H1 (cell line): ENCODE results near the gene KLHL29. TPM values are rescaled to one million over a fixed set of nuclear protein-coding genes. Genes with fewer than 3 reads are reported as not detected.
A peak's percentile ranks its signal among the peaks of the same experiment; 100 is the strongest.

ENCODE experiments used
- CTCF ChIA-PET: fragments of 300-600 bp; sonication (Branson Sonifier 250); formaldehyde crosslinking; loops from one replicate; lab custom pipeline; 2021; ENCODE audit not compliant: partially characterized antibody; lab: Charles Lee
- POLR2A ChIA-PET: fragments of 300-600 bp; sonication (Branson Sonifier 250); formaldehyde crosslinking; loops from one replicate; lab custom pipeline; 2021; ENCODE audit warnings: inconsistent platforms; ENCODE audit not compliant: partially characterized antibody; lab: Charles Lee
- DNase-seq, 2 experiments: peaks; one replicate each; pipeline versions ENCODE4 v3.0.0 to v3.0.0-alpha.2; 2010 to 2022; ENCODE audit warnings: low spot score in 2 of 2, low read depth in 1 of 2, mixed read lengths in 1 of 2
- FAIRE-seq: peaks from 2 replicates; lab custom pipeline; 2011; peaks lifted over from hg19 to GRCh38; lab: Jason Lieb, UNC
- H2AFZ ChIP-seq: 2 replicates; pipeline ENCODE4 v1.8.1; 2012; ENCODE audit warnings: low read length, inconsistent platforms
- H2AK5ac ChIP-seq: 2 replicates; pipeline ENCODE4 v1.6.1; 2013; ENCODE audit warnings: low read depth, low read length
- H2BK120ac ChIP-seq: replicated peaks from 2 replicates; pipeline ENCODE3; 2013; ENCODE audit warnings: low read depth, low read length, inconsistent platforms
- H2BK12ac ChIP-seq: 2 replicates; pipeline ENCODE4 v1.6.1; 2013; ENCODE audit warnings: low read depth, low read length
- H2BK15ac ChIP-seq: 2 replicates; pipeline ENCODE4 v1.6.1; 2013; ENCODE audit warnings: low read length
- H2BK20ac ChIP-seq: 2 replicates; pipeline ENCODE4 v1.6.1; 2013; ENCODE audit warnings: low read length
- H2BK5ac ChIP-seq: 2 replicates; pipeline ENCODE4 v1.6.1; 2013; ENCODE audit warnings: low read depth, low read length
- H3K14ac ChIP-seq: 2 replicates; pipeline ENCODE4 v1.6.1; 2013; ENCODE audit warnings: inconsistent platforms; ENCODE audit not compliant: insufficient read length
- H3K18ac ChIP-seq: 2 replicates; pipeline ENCODE4 v1.6.1; 2013; ENCODE audit warnings: low read length; ENCODE audit errors: extremely low read depth
- H3K23ac ChIP-seq: 2 replicates; pipeline ENCODE4 v1.6.1; 2013; ENCODE audit warnings: inconsistent platforms; ENCODE audit not compliant: insufficient read length
- H3K23me2 ChIP-seq: 2 replicates; pipeline ENCODE4 v1.6.1; 2013; ENCODE audit warnings: low read depth, low read length
- H3K27ac ChIP-seq: 2 replicates; pipeline ENCODE4 v1.6.1; 2011; ENCODE audit warnings: low read depth, low read length, inconsistent platforms
- H3K27me3 ChIP-seq, 4 experiments: replicated peaks in 1 of 4; 1 replicate in 1 of 4; 2 replicates in 3 of 4; pipeline versions ENCODE4 v1.6.1 to v1.8.1; 2011 to 2013; ENCODE audit warnings: low read length in 3 of 4, mild to moderate bottlenecking in 3 of 4, inconsistent platforms in 2 of 4, mixed read lengths in 2 of 4, moderate library complexity in 1 of 4; ENCODE audit not compliant: control insufficient read depth in 3 of 4, insufficient read depth in 3 of 4; ENCODE audit errors: extremely low read depth in 1 of 4
- H3K36me3 ChIP-seq, 4 experiments: 2 replicates each; pipeline versions ENCODE4 v1.6.1 to v1.8.1; 2011 to 2013; ENCODE audit warnings: mild to moderate bottlenecking in 4 of 4, low read length in 3 of 4, moderate library complexity in 2 of 4, control low read depth in 1 of 4, inconsistent platforms in 1 of 4; ENCODE audit not compliant: insufficient read depth in 4 of 4, control insufficient read depth in 2 of 4
- H3K4ac ChIP-seq: replicated peaks from 2 replicates; pipeline ENCODE3; 2013; ENCODE audit warnings: low read length, low read depth, mixed read lengths, inconsistent platforms; ENCODE audit not compliant: insufficient read length
- H3K4me1 ChIP-seq, 4 experiments: replicated peaks in 1 of 4; 1 replicate in 1 of 4; 2 replicates in 3 of 4; pipeline versions ENCODE4 v1.6.1 to v1.8.1; 2011 to 2013; ENCODE audit warnings: low read length in 3 of 4, inconsistent platforms in 2 of 4, mixed read lengths in 1 of 4; ENCODE audit not compliant: insufficient read depth in 4 of 4, control insufficient read depth in 3 of 4
- H3K4me2 ChIP-seq, 2 experiments: 2 replicates each; pipeline versions ENCODE4 v1.6.1 to v1.8.1; 2011 to 2013; ENCODE audit warnings: low read depth in 2 of 2, low read length in 2 of 2, control low read depth in 1 of 2, inconsistent platforms in 1 of 2, mild to moderate bottlenecking in 1 of 2; ENCODE audit not compliant: insufficient read depth in 1 of 2
- H3K4me3 ChIP-seq, 4 experiments: fragments of 200-600, 300-600 bp in 1 of 4; sonication (generic), shearing (Covaris generic), sonication (Bioruptor Twin) in 1 of 4; 2 replicates each; pipeline versions ENCODE4 v1.5.1 to v1.8.1; 2011 to 2016; ENCODE audit warnings: low read length in 4 of 4, low read depth in 3 of 4, control low read depth in 2 of 4, inconsistent platforms in 2 of 4, mild to moderate bottlenecking in 2 of 4, mixed read lengths in 1 of 4, moderate library complexity in 1 of 4; ENCODE audit not compliant: insufficient read depth in 2 of 4; ENCODE audit errors: extremely low read depth in 1 of 4
- H3K56ac ChIP-seq: replicated peaks from 2 replicates; pipeline ENCODE3; 2013; ENCODE audit warnings: low read depth, mild to moderate bottlenecking, mixed read lengths, low read length, inconsistent platforms; ENCODE audit not compliant: insufficient read length
- H3K79me1 ChIP-seq: 2 replicates; pipeline ENCODE4 v1.6.1; 2013; ENCODE audit warnings: low read depth, low read length, control low read depth
- H3K79me2 ChIP-seq, 2 experiments: 2 replicates each; pipeline versions ENCODE4 v1.6.1 to v1.8.1; 2012 to 2013; ENCODE audit warnings: low read length in 2 of 2, mild to moderate bottlenecking in 2 of 2, inconsistent platforms in 1 of 2; ENCODE audit not compliant: insufficient read depth in 2 of 2, control insufficient read depth in 1 of 2
- H3K9ac ChIP-seq, 4 experiments: replicated peaks in 1 of 4; 1 replicate in 1 of 4; 2 replicates in 3 of 4; pipeline versions ENCODE4 v1.6.1 to v1.8.1; 2011 to 2013; ENCODE audit warnings: low read depth in 3 of 4, low read length in 3 of 4, control low read depth in 2 of 4, mild to moderate bottlenecking in 2 of 4, moderate library complexity in 2 of 4, inconsistent platforms in 1 of 4; ENCODE audit errors: extremely low read depth in 1 of 4
- H3K9me3 ChIP-seq, 2 experiments: 2 replicates each; pipeline versions ENCODE4 v1.6.1 to v1.8.1; 2012 to 2013; ENCODE audit warnings: mild to moderate bottlenecking in 2 of 2, moderate library complexity in 2 of 2, control low read depth in 1 of 2, inconsistent platforms in 1 of 2, low read depth in 1 of 2, low read length in 1 of 2, mixed read lengths in 1 of 2; ENCODE audit not compliant: insufficient read depth in 2 of 2
- H4K20me1 ChIP-seq, 2 experiments: replicated peaks in 1 of 2; 2 replicates each; pipeline versions ENCODE3 to v1.8.1; 2011 to 2013; ENCODE audit warnings: inconsistent platforms in 2 of 2, low read length in 2 of 2, mild to moderate bottlenecking in 1 of 2; ENCODE audit not compliant: insufficient read depth in 2 of 2, control insufficient read depth in 1 of 2
- H4K5ac ChIP-seq: 2 replicates; pipeline ENCODE4 v1.6.1; 2013; ENCODE audit warnings: low read length, low read depth, mixed read lengths, inconsistent platforms; ENCODE audit not compliant: insufficient read length
- H4K8ac ChIP-seq: 2 replicates; pipeline ENCODE4 v1.8.0; 2013; ENCODE audit warnings: mild to moderate bottlenecking, moderate library complexity, low read length, inconsistent platforms; ENCODE audit not compliant: insufficient read depth; ENCODE audit errors: extremely low read depth
- H4K91ac ChIP-seq: replicated peaks from 2 replicates; pipeline ENCODE3; 2013; ENCODE audit warnings: low read length, mixed read lengths, inconsistent platforms; ENCODE audit not compliant: insufficient read length
- ASH2L ChIP-seq: fragments of 200-600, 300-600 bp; sonication (generic); IDR thresholded peaks from one replicate; pipeline ENCODE4 v1.7.1; 2017; ENCODE audit warnings: low read length
- KDM1A ChIP-seq: fragments of 200-600, 300-600 bp; sonication (generic); IDR thresholded peaks from 2 replicates; pipeline ENCODE4 v1.7.1; 2016; ENCODE audit warnings: mild to moderate bottlenecking, low read length, borderline replicate concordance
- RAD21 ChIP-seq, 2 experiments: IDR thresholded peaks in 1 of 2; conservative IDR thresholded peaks in 1 of 2; 2 replicates each; pipeline ENCODE4 v1.6.1; 2011; ENCODE audit warnings: low read depth in 2 of 2, low read length in 2 of 2, improper control_type of control experiment in 1 of 2, inconsistent platforms in 1 of 2, mild to moderate bottlenecking in 1 of 2, moderate library complexity in 1 of 2
- RXRA ChIP-seq: IDR thresholded peaks from 2 replicates; pipeline ENCODE4 v1.6.1; 2011; ENCODE audit warnings: low read depth, mild to moderate bottlenecking, low read length, moderate library complexity; ENCODE audit not compliant: insufficient read depth
- SIN3A ChIP-seq, 2 experiments: IDR thresholded peaks in 1 of 2; conservative IDR thresholded peaks in 1 of 2; 2 replicates each; pipeline ENCODE4 v1.6.1; 2011 to 2012; ENCODE audit warnings: low read length in 2 of 2, improper control_type of control experiment in 1 of 2, low read depth in 1 of 2, mild to moderate bottlenecking in 1 of 2
- SP2 ChIP-seq: IDR thresholded peaks from 2 replicates; pipeline ENCODE4 v1.6.1; 2012; ENCODE audit warnings: mild to moderate bottlenecking, low read length, inconsistent platforms
- SRF ChIP-seq: IDR thresholded peaks from 2 replicates; pipeline ENCODE4 v1.6.1; 2011; ENCODE audit warnings: mild to moderate bottlenecking, low read depth, low read length, moderate library complexity
- TEAD4 ChIP-seq: IDR thresholded peaks from 2 replicates; pipeline ENCODE4 v1.6.1; 2012; ENCODE audit warnings: low read depth, low read length, inconsistent platforms, mixed read lengths
- WGBS, 2 experiments: shearing (Covaris generic) in 1 of 2; methylation state at CpG; one replicate each; pipeline versions ENCODE4 v1.1.6 to v1.1.7; 2013 to 2015; ENCODE audit warnings: low lambda C conversion rate in 2 of 2, mixed read lengths in 2 of 2, inconsistent platforms in 1 of 2, low coverage in 1 of 2, missing lambda C conversion rate in 1 of 2; ENCODE audit not compliant: insufficient replicate concordance in 2 of 2, insufficient coverage in 1 of 2, insufficient read length in 1 of 2; ENCODE audit errors: extremely low coverage in 1 of 2, missing lambda C conversion rate in 1 of 2; 5-methylcytosine and 5-hydroxymethylcytosine counted together
- polyA plus RNA-seq, 7 experiments: library from polyadenylated mRNA; depleted of rRNA in 3 of 7; stranded (reverse) in 5 of 7; unstranded in 2 of 7; fragments of >200 nt in 5 of 7; fragments of 200-250 nt in 2 of 7; gene quantifications; 1 replicate in 5 of 7; 2 replicates in 1 of 7; 4 replicates in 1 of 7; pipeline versions ENCODE4 v1.2.1 to v1.2.3, GENCODE V29; 2011 to 2013; ENCODE audit warnings: missing spikeins in 2 of 7, mixed read lengths in 2 of 7
- total RNA-seq: library from RNA; stranded (reverse); fragmentation: NEBNext Ultra II Directional; extraction: Animal tissue kit (Norgen Biotek cat#: 25700); gene quantifications from 2 replicates; pipeline ENCODE4 v1.2.1, GENCODE V29; 2021
- TF ChIP-seq, protein P1 (sequence below): IDR thresholded peaks from 2 replicates; pipeline ENCODE4 v1.6.1; 2011; ENCODE audit warnings: low read length, improper control_type of control experiment

Gene KLHL29
- total and polyA plus RNA-seq, 2 of the 8 experiments (the other 6 are each of a cell fraction or from before 2014, with no cell fraction given), result 1.1 to 4.7 TPM

DNA sequence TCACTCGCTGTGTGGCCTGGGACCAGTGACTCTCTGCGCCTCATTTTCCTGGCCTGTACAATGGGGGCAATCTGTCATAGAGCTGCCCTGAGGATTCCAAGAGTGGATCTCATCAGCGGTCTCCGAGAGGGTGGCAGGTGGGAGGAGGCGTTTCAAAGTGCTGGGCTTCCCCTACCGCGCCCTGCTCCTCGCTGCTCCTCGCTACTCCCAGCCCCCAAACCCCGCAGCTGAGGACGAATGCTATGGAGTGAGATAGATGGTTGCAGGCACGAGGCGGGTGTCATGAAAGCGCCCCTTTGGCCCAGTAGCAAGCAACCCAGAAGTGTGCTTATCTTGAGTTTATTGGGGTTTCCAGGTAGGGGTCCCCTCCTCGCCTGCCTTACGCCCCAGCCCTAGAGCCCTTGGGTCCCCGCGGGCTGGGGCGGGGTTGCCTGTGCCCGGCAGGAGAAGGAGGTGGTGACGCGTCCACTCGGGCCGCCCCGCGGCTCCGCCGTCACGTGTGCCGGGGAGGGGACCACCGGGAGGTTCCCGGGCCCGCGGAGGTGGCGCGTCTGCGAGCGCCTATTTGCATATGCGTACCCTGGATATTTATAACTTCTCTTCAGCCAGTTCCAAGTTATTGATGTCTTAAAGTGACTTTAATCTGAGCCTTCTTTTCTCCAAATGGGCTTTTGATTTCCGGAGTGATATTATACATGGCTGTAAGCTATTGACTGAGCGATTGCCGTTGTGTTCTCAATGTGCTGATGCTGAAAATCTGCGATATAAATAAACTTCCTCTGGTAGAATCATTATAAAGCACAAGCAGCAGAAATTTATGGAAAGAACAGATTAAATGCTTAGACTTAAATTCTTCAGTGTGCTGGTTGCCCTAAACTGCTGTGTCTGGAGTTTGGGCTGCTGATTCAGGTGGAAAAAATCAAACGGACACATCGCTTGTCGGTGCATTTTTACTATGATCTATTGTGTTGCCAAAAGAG is 278.3 kb downstream of the KLHL29 start:
- Histone ChIP-seq H3K14ac (no peak overlapping the region), H2BK5ac (no peak overlapping the region), H3K27ac (no peak overlapping the region), H2AFZ (no peak overlapping the region; the same call in 1 of the 2 replicates), H3K9ac (no peak overlapping the region), H3K23me2 (no peaks in the 10 kb centered on the region; the same call in 1 of the 2 replicates), H3K23ac (no peak overlapping the region), H3K36me3 (no peaks in the 10 kb centered on the region), H3K4me3 (peak overlapping the region in 2 of 4 experiments; percentile 14 to 48; a peak in 3 of 8 replicates), H3K9me3 (no peaks in the 10 kb centered on the region), H4K8ac (peak overlapping the region; percentile 48), H4K91ac (no peak overlapping the region), H3K18ac (no peak overlapping the region), H3K79me1 (no peaks in the 10 kb centered on the region), H2BK15ac (peak overlapping the region; percentile 61; the same call in 1 of the 2 replicates), H2AK5ac (no peak overlapping the region), H4K5ac (no peak overlapping the region), H4K20me1 (peaks cover 0 to 2% of the 10 kb centered on the region in 2 experiments), H3K4ac (no peak overlapping the region), H3K4me2 (peak overlapping the region; percentile 18 to 50; a peak in 3 of 4 replicates), H3K4me1 (peaks cover 0 to 3% (median 0%) of the 10 kb centered on the region in 4 experiments; a peak in 2 of 7 replicates), H3K27me3 (peaks cover 0 to 6% (median under 1%) of the 10 kb centered on the region in 4 experiments; a peak in 2 of 7 replicates), H2BK120ac (no peak overlapping the region), H2BK12ac (no peak overlapping the region), H3K56ac (no peak overlapping the region), H3K79me2 (no peaks in the 10 kb centered on the region), H2BK20ac (no peak overlapping the region)
- WGBS, 2 experiments, result 63% methylated on average over 35 of the region's 46 CpGs; no CpG with 5 or more reads in 1 of the 2 experiments
- DNase-seq, result no peak
- no peak for FAIRE-seq
- CTCF ChIA-PET, result interaction anchor here (0.8 to 7.8 kb wide), 6 partner anchors 9 to 48 kb away, joined by 3 to 35 read pairs (median 4); no protein-coding TSS in a partner anchor
- POLR2A ChIA-PET, result interaction anchor here (1.2 kb wide), 1 partner anchor 22 kb away, joined by 3 read pairs; no protein-coding TSS in a partner anchor
- TF ChIP-seq SRF (no peak), RAD21 (IDR thresholded peaks at IDR 0.05 in 1 of 2, conservative IDR thresholded peaks at IDR 0.05 in 1 of 2; ENCODE audit: low read depth in 2 of 2, low read length in 2 of 2) (no peak), ASH2L (peak; percentile 59), SIN3A (conservative IDR thresholded peaks at IDR 0.05 in 1 of 2, IDR thresholded peaks at IDR 0.05 in 1 of 2; ENCODE audit: low read depth in 1 of 2, low read length in 2 of 2) (no peak), SP2 (no peak), TEAD4 (no peak), KDM1A (peak; percentile 58; the same call in 1 of the 2 replicates), RXRA (no peak)
- TF ChIP-seq, protein P1, sequence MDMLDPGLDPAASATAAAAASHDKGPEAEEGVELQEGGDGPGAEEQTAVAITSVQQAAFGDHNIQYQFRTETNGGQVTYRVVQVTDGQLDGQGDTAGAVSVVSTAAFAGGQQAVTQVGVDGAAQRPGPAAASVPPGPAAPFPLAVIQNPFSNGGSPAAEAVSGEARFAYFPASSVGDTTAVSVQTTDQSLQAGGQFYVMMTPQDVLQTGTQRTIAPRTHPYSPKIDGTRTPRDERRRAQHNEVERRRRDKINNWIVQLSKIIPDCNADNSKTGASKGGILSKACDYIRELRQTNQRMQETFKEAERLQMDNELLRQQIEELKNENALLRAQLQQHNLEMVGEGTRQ, result peak; percentile 49; the same call in 1 of the 2 replicates
